HG03064 (cell line): ENCODE results near the gene BRD4.

Experiments used
- ATAC-seq: cut with Tn5 transposase; IDR thresholded peaks from one replicate; pipeline ENCODE4 v1.9.1; 2021; ENCODE audit warnings: low read depth; ENCODE audit not compliant: unreplicated experiment

The BRD4 gene

DNA sequence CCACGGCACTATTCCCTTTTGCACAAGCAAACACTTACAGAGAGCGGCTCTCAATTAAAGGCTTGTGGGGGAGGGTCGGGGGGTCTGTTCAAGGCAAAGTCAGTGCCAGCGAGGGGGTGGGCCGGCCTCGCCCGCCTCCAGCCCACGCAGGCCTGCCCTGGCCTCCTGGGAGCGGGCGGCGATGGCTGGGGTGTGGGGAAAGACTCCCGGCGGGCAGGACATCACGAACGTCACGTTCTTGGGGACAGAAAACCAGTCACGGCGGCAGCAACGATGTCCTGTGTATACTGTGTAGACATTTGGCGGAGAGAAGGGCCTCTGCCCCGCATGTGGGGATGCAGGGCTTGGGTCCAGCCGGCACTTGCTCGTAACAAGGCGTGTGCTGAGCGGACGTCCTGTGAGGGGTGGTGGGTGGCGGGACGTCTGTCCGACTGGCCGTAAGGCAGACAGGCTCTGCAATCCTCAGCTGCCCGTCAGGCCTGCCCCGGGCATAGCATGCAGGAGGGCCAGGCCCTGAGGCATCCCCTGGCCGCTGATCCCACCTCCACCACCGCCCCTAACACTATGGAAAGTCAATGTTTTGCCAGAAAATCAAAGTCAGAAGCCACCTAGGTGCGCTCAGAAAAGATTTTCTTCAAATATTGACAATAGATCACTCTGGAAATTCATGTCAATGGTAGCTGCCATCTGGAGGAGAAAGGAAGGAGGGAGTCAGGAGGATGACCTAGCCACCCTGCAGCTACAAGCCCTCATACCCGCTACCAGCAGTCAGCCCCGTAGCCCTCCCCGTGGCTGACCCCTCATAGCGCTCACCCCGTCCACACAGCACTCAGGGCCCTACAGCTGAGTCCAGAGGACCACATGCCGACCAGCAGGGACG lies 94.3 kb downstream of the BRD4 start:
- no peak for ATAC-seq

GRCh38 chr19:15236886-15237285 lies 95.5 kb downstream of the BRD4 start:
- ATAC-seq, result no peak

DNA sequence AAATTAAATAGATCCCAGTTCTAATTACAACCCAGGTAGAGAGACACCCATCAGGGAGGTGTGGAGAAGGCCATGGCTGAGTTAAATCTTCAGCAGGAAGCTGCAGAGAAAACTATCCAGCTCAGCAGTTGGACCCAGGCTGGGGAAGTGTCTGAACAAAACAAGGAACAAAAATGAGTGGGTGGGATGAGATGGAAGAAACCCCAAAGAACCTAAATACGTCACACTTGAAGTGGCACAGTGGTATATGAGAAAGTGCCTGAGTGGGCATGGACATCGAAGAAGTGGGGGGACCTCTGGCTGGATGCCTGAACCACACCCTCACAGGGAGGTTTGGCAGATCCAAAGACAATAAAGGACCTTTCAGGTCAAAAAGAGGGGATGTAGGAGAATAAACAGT lies 96.6 kb downstream of the BRD4 start:
- ATAC-seq, result no peak

DNA sequence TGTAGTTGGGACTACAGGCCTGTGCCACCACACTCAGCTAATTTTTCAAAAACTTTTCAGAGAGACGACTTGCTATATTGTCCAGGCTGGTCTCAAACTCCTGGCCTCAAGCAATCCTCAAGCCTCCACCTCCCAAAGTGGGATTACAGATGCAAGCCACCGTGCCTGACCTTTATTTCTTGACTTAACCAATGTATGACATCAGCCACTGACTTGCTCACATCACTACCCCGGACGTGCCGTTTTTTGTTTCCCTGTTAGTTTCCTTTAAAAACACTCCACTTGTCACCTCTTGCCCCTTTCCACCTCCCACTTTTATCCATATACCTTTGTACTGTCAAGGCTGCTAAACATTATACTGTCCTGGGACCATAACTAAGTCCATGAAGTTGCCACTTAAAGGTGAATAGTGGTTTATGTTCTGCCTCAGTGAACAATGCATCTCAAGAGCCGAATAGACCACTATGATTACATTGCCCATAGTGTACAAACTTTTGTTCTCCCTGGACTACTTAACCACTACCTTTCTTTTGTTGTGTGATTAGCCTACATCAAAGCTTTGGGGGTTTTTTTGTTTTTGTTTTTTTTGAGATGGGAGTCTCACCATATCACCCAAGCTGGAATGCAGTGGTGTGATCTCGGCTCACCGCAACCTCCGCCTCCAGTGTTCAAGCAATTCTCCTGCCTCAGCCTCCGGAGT lies 97.8 kb downstream of the BRD4 start:
- ATAC-seq, result no peak

- ATAC-seq, result no peak
Observed at GRCh38 chr19:15231271-15231670, 101.1 kb downstream of the BRD4 start.

DNA sequence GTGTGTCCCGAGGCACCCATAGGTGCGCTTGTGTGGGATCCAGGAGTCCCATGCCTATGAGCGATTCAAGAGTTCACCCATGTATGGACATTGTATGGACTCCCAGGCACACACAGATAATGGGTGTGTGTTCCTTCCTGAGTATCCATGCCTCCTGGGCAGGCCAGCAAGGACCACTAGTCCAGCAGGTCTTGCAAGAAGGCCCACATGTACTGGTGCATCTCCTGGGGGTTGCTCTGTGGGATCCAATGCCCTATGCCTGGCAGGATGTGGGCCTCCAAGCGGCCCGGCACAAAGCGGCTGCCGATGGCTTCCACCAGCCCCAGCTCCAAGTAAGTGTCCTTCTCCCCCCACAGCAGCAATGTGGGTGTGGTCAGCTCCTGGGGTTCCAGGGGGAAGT lies 105.1 kb downstream of the BRD4 start:
- no peak for ATAC-seq

- no peak for ATAC-seq
Observed at GRCh38 chr19:15225760-15226159, 106.6 kb downstream of the BRD4 start.

GRCh38 chr19:15223649-15224361 lies 108.5 kb downstream of the BRD4 start:
- ATAC-seq, result no peak

GRCh38 chr19:15222738-15223648 lies 109.3 kb downstream of the BRD4 start:
- peak; percentile 73 for ATAC-seq

GRCh38 chr19:15220833-15221232 lies 111.5 kb downstream of the BRD4 start:
- ATAC-seq, result no peak

DNA sequence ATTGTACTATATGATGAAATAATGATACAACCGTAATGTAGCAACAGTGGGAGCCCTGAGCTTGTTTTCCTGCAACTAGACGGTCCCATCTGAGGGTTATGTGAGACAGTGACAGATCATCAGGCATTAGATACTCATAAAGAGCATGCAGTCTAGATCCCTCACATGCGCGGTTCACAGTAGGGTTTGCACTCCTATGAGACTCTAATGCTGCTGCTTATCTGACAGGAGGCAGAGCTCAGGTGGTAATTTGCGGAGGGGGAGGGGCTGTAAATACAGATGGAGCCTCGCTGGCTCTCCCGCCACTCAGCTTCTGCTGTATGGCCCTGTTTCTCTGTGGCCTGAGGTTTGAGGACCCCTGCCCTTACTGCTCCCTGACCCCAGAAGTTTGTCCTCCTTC lies 113.8 kb downstream of the BRD4 start:
- no peak for ATAC-seq

DNA sequence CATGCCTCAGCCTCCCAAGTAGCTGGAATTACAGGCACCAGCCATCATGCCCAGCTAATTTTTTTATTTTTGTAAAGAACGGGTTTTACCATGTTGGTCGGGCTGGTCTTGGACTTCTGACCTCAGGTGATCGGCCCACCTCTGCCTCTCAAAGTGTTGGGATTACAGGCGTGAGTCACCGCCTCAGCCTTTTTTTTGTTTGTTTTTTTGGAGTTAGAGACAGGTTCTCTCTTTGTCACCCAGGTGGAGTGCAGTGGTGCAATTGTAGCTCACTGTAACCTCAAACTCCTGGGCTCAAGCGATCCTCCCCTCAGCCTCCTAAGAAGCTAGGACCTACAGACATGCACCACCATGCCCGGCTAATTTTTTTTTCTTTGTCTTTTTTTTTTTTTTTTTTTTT lies 116.0 kb downstream of the BRD4 start:
- no peak for ATAC-seq

- ATAC-seq, result no peak
Observed at GRCh38 chr19:15213715-15214381, 118.5 kb downstream of the BRD4 start.

DNA sequence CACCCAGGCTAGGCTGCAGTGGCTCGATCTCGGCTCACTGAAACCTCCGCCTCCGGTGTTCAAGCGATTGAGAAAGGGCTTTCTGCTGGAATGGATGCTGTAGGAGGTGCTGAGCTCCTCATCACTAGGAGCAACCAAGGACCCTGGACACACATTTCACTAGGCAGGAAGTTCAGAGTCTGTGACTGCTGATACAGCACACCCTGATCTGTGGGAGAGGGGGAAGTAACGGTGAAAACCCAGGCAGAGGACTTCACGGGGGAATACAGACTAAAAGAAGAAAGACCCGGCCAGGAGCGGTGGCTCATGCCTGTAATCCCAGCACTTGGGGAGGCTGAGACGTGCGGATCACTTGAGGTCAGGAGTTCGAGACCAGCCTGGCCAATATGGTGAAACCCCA lies 119.6 kb downstream of the BRD4 start:
- no peak for ATAC-seq

DNA sequence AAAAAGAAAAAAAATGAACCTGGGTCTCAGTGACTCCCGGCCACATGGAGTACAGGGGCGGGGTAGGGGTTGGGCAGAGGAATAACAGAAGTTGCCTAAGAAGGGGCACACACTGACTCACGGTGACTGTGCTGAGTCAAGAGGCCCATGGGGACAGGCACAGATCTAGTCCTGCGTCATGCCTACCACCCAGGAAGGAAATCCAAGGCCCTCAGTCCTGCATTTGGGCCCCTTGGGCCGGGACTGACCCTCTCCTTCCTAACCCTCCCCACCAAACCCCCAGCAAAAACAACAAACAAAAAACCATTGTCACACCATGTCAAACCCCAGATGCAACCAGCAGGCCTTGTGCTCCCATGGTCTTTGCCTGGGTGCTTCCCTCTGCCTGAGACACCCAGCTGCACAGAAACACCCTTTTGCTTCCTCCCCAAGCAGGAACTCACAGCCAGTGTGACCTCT lies 122.0 kb downstream of the BRD4 start:
- no peak for ATAC-seq

DNA sequence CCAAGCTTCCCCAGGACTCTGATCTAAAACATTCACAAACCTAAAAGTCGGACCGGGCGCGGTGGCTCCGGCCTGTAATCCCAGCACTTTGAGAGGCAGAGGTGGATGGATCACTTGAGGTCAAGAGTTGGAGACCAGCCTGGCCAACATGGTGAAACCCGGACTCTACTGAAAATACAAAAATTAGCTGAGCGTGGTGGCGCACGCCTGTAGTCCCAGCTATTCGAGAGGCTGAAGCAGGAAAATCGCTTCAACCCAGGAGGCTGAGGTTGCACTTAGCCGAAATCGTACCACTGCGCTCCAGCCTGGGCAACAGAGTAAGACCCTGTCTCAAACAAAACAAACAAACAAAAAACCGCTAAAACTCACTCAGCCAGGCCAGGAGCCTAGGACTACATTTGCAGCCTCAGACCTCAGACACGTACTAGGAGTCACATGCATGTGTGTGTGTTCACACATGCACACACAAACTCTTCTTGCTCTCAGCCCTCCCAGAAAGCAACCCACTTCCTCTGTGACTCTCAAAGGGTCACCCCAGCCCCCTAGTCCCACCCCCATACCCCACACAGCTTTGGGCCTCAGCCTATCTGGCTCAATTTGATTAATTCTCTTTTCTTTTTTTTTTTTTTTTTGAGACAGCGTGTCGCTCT lies 130.8 kb downstream of the BRD4 start:
- ATAC-seq, result no peak

GRCh38 chr19:15200553-15201364 lies 131.6 kb downstream of the BRD4 start, which contains the start of gene NOTCH3:
TSS of gene NOTCH3 (minus strand) at chr19:15200995. CDS start at chr19:15200905, 90 bp downstream.
- ATAC-seq, result no peak
